HG02840 (cell line): ENCODE measurements around the gene SLC16A12.
"Not testable (repeated sequence)": the region's sequence is repeated elsewhere in the genome, so short reads cannot be mapped to it uniquely, and the experiment has no call there.

Experiments
- ATAC-seq: cut with Tn5 transposase; IDR thresholded peaks from one replicate; pipeline ENCODE4 v1.9.1; 2021; ENCODE audit warnings: mild to moderate bottlenecking, moderate library complexity, moderate number of reproducible peaks; ENCODE audit not compliant: unreplicated experiment, low FRiP score

Gene SLC16A12

DNA sequence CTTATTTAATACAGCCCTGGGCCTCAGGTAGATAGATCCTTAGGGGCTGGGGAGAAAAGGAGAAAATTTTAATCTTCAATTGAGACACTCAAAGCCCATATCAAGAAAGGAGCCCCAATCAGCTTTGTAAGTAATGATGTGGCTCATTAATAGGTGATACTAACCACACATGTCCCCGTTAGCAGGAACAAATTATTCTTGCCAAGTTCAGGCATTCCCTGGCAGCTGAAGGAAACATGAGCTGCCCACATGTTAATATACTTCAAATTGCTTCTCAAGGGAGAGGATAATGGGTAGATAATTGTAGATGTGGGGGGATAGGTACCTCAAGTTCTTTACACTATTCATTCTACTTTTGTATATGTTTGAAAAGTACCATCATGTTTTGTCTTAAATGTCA is 106.5 kb downstream of the SLC16A12 start:
- ATAC-seq: no peak

- no peak for ATAC-seq
Observed at GRCh38 chr10:89427629-89428028, 107.8 kb downstream of the SLC16A12 start.

- no peak for ATAC-seq
Observed at GRCh38 chr10:89426230-89426868, 109.0 kb downstream of the SLC16A12 start.

GRCh38 chr10:89425000-89425399 is 110.4 kb downstream of the SLC16A12 start:
- ATAC-seq: no peak

- no peak for ATAC-seq
Observed at GRCh38 chr10:89421018-89421476, 114.3 kb downstream of the SLC16A12 start.

DNA sequence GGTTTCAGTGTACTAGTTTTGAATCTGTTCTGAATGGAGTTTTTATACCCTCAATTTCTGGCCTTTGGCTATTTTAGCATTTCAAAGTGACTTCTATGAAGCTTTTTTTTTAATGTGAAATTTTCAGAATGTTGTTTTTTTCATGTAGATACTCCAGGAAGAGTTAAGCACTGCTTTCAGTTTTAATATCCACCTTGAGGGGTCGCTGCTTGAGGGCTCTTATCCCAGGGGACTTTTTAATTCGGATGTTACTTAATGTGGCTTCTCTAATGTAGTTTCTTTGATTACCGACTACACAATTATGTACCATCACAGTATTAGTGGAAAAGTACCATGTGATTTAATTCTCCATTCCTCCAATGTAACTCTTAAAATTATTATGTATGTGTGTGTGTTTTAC is 115.8 kb downstream of the SLC16A12 start:
- no peak for ATAC-seq

DNA sequence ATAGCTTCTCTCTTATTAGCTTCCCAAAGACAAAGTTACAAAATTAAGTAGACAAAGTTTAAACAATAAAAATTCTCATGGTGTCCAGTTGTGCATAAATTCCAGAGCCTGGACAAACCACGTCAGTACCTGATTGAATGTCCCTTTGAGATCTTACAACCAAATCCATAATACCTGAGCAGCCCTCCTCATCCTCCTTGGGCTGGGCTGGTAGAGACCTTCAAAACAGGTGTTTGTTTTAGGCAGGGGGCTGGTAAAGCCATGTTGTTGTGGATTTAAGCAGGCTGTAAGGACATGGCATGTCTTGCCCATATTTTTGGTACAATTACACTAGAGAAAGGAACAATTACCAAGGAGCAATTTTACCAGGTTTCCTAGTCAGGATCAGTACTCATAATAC is 118.9 kb downstream of the SLC16A12 start:
- no peak for ATAC-seq

GRCh38 chr10:89414879-89415821 is 120.2 kb downstream of the SLC16A12 start:
- ATAC-seq: peak; percentile 33

GRCh38 chr10:89414146-89414878 is 121.1 kb downstream of the SLC16A12 start, which contains the start of gene IFIT5:
Gene IFIT5, plus strand, starts transcription at chr10:89414568. Its CDS starts 231 bp downstream, at chr10:89414799.
- peak; percentile 79 for ATAC-seq

DNA sequence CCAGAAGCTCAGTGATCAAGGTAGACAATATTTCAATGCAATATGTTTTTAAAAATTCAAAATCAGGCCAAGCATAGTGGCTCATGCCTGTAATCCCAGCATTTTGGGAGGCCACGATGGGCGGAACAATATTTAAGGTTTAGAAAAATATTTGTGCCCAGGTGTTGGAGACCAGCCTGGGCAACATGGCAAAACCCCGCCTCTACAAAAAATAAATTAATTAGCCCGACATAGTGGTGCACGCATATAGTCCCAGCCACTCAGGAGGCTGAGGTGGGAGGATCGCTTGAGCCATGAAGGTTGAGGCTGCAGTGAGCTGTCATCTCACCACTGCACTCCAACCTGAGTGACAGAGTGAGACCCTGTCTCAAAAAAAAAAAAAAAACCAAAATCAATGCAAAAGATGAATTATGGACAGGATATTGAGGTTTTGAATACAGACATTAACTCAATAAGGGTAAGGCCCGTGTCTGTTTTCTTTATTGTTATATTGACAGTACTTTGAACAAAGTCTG is 121.9 kb downstream of the SLC16A12 start:
- no peak for ATAC-seq

GRCh38 chr10:89412276-89412675 is 123.1 kb downstream of the SLC16A12 start:
- not testable (repeated sequence) for ATAC-seq

GRCh38 chr10:89411135-89411534 is 124.3 kb downstream of the SLC16A12 start:
- ATAC-seq: not testable (repeated sequence)

- ATAC-seq: not testable (repeated sequence)
Observed at GRCh38 chr10:89410551-89410950, 124.8 kb downstream of the SLC16A12 start.

- not testable (repeated sequence) for ATAC-seq
Observed at GRCh38 chr10:89409282-89409681, 126.1 kb downstream of the SLC16A12 start.

- not testable (repeated sequence) for ATAC-seq
Observed at GRCh38 chr10:89407792-89408191, 127.6 kb downstream of the SLC16A12 start.

DNA sequence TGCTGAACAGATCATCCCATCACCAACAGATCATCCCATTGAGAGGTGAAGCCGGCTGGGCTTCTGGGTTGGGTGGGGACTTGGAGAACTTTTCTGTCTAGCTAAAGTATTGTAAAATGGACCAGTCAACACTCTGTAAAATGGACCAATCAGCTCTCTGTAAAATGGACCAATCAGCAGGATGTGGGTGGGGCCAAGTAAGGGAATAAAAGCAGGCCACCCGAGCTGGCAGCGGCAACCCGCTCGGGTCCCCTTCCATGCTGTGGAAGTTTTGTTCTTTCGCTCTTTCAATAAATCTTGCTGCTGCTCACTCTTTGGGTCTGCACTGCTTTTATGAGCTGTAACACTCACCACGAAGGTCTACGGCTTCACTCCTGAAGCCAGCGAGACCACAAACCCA is 129.2 kb downstream of the SLC16A12 start:
- not testable (repeated sequence) for ATAC-seq

- ATAC-seq: no peak
Observed at GRCh38 chr10:89404104-89405047, 131.0 kb downstream of the SLC16A12 start.

- no peak for ATAC-seq
Observed at GRCh38 chr10:89403043-89403442, 132.4 kb downstream of the SLC16A12 start.

DNA sequence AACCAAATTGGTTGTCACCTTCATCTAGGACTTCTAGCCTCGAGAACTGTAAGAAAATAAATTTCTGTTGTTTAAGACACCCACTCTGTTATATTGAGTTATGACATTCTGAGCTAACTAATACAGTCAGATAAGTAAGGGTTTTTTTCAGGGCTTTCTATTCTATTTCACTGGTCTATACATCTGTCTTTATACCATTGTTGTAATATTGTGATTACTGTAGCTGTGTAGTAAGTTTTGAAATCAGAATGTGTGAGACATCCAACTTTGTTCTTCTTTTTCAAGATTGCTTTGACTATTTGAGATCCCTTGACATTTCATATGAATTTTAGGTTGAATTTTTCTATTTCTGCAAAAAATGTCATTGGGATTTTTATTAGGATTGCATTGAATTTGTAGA is 135.4 kb downstream of the SLC16A12 start:
- no peak for ATAC-seq
